ENCODE results near the gene C11orf68.

The C11orf68 gene

DNA sequence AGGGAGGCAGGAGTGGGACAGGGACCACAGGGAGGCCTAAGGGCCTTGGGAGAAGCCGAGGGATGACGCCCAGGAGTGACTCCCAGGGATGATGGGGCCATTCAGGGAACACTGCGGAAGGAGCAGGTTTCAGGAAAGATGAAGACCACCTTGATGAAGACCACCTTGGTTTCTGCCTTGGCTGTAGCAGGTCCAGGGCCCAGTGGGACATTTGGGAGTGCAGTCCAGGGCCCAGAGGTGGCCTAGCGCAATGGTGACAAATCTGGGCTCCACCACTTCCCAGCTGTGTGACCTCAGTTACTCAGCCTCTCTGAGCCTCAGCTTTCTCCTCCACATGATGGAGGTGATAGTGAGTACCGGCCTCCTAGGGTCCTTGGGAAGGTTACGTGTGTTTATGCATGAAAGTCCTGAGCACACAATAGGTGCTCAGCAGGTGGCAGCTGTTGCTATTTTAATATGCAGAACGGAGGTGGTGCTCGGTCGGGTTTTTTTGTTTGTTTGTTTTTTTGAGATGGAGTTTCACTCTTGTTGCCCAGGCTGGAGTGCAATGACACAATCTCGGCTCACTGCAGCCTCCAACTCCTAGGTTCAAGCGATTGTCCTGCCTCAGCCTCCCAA lies 27.2 kb upstream of the C11orf68 start:
- TF ChIP-seq, protein P1, sequence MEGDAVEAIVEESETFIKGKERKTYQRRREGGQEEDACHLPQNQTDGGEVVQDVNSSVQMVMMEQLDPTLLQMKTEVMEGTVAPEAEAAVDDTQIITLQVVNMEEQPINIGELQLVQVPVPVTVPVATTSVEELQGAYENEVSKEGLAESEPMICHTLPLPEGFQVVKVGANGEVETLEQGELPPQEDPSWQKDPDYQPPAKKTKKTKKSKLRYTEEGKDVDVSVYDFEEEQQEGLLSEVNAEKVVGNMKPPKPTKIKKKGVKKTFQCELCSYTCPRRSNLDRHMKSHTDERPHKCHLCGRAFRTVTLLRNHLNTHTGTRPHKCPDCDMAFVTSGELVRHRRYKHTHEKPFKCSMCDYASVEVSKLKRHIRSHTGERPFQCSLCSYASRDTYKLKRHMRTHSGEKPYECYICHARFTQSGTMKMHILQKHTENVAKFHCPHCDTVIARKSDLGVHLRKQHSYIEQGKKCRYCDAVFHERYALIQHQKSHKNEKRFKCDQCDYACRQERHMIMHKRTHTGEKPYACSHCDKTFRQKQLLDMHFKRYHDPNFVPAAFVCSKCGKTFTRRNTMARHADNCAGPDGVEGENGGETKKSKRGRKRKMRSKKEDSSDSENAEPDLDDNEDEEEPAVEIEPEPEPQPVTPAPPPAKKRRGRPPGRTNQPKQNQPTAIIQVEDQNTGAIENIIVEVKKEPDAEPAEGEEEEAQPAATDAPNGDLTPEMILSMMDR (IDR thresholded peaks at IDR 0.05; ENCODE audit: low read depth, low read length), result no peak
- Histone ChIP-seq H3K9me3 (no peaks in the 10 kb centered on the region), H3K4me3 (ENCODE audit: low read depth, low read length) (no peak overlapping the region), H3K36me3 (no peaks in the 10 kb centered on the region), H3K27me3 (no peaks in the 10 kb centered on the region), H3K4me1 (no peaks in the 10 kb centered on the region)
- no peak for DNase-seq

DNA sequence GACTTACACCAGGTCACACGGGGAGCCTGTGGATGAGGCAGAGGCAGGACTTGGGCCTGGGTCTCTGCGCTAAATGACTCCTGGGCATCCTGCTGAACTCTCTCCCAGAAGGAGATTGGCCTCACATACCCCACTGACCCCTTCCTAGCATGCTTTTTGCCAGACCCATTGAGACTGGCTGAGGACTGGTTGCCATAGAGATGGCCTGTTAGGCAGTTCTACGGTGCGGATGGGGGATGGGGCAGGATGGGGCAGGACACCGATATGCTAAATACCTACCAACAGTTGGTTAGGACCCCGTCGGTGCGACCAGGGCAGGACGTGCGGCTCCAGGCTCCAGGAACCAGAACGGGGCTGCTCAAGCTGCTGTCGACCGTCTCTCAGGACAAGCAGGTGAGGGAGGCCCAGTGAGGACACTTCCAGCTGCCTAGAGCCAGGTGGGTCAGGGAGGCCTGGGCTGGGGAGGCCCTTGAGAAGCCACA lies 26.6 kb upstream of the C11orf68 start, which contains the start of gene TSGA10IP:
TSGA10IP (plus strand) TSS at position 51 of the 482 bp plus-strand sequence; CDS start at position 247, 196 bp downstream.
- TF ChIP-seq, protein P1 (IDR thresholded peaks at IDR 0.05; ENCODE audit: low read depth, low read length), result no peak
- no peak within 1 kb of the TSS for H3K4me3 ChIP-seq (ENCODE audit: low read depth, low read length)
- no peak for DNase-seq

DNA sequence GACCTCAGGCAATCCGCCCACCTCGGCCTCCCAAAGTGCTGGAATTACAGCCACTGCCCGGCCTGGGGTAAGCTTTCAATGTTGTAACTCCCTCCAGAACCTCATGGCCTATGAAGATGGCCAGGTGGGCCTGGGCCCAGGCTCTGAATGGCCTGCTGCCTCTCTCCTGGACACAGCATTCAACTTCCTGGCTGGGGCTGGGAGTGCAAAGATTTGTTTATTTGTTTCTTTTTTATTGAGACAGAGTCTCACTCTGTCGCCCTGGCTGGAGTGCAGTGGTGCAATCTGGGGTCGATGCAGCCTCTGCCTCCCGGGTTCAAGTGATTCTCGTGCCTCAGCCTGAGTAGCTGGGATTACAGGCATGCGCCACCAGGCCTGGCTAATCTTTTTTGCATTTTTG lies 25.9 kb upstream of the C11orf68 start:
- no peak for DNase-seq
- TF ChIP-seq, protein P1 (IDR thresholded peaks at IDR 0.05; ENCODE audit: low read depth, low read length), result no peak
- H3K4me3 ChIP-seq (ENCODE audit: low read depth, low read length), result no peak overlapping the region
- no peaks in the 10 kb centered on the region for H3K27me3 ChIP-seq
- no peaks in the 10 kb centered on the region for H3K36me3 ChIP-seq
- no peaks in the 10 kb centered on the region for H3K9me3 ChIP-seq
- H3K4me1 ChIP-seq, result no peaks in the 10 kb centered on the region

More for the DNA sequence above, 26.6 kb upstream of the C11orf68 start, which contains the start of gene TSGA10IP:
- no peaks in the 10 kb centered on the region for H3K27me3 ChIP-seq
- H3K9me3 ChIP-seq, result no peaks in the 10 kb centered on the region
- H3K4me1 ChIP-seq, result no peaks in the 10 kb centered on the region
- H3K36me3 ChIP-seq, result no peaks in the 10 kb centered on the region

DNA sequence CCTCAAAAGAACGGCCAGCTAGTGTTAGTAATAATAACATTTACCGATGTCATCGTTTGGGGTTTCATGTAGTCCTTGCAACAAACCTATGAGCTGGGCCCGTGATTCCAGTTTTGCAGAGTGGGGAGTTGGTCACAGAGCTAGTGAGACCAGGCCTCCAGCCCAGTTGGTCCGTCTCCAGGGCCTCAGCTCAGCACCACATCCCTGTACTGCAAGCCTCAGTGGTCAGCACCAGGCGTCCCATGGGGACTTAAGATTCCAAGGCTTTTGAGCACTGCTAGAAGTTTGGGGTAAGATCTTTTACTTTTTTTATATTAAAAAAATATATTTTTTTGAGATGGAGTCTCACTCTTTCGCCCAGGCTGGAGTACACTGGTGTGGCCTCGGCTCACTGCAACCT lies 25.3 kb upstream of the C11orf68 start:
- TF ChIP-seq, protein P1 (IDR thresholded peaks at IDR 0.05; ENCODE audit: low read depth, low read length), result no peak
- no peaks in the 10 kb centered on the region for H3K9me3 ChIP-seq
- H3K27me3 ChIP-seq, result no peaks in the 10 kb centered on the region
- H3K36me3 ChIP-seq, result no peaks in the 10 kb centered on the region
- H3K4me1 ChIP-seq, result no peaks in the 10 kb centered on the region
- DNase-seq, result no peak
- H3K4me3 ChIP-seq (ENCODE audit: low read depth, low read length), result no peak overlapping the region

DNA sequence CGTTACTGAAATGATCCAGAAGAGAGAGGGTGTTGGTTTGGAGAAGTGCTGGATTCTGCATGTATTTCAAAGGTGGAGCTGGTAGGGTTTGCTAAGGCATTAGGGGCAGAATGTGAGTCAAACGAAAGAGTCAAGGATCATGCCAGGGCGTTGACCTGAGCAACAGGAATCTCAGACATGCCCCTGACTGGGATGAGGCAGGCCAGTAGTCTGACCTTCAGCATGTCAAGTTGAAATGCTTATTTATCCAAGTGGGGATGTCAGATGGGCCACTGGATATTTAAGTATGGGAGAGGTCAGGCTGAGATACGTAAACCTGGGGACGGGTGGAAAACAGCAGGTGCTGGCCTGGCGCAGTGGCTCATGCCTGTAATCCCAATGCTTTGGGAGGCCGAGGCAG lies 23.7 kb upstream of the C11orf68 start:
- TF ChIP-seq, protein P1 (IDR thresholded peaks at IDR 0.05; ENCODE audit: low read depth, low read length), result no peak
- H3K9me3 ChIP-seq, result no peaks in the 10 kb centered on the region
- H3K36me3 ChIP-seq, result no peaks in the 10 kb centered on the region
- no peak for DNase-seq
- no peaks in the 10 kb centered on the region for H3K4me1 ChIP-seq
- H3K27me3 ChIP-seq, result no peaks in the 10 kb centered on the region
- no peak overlapping the region for H3K4me3 ChIP-seq (ENCODE audit: low read depth, low read length)

DNA sequence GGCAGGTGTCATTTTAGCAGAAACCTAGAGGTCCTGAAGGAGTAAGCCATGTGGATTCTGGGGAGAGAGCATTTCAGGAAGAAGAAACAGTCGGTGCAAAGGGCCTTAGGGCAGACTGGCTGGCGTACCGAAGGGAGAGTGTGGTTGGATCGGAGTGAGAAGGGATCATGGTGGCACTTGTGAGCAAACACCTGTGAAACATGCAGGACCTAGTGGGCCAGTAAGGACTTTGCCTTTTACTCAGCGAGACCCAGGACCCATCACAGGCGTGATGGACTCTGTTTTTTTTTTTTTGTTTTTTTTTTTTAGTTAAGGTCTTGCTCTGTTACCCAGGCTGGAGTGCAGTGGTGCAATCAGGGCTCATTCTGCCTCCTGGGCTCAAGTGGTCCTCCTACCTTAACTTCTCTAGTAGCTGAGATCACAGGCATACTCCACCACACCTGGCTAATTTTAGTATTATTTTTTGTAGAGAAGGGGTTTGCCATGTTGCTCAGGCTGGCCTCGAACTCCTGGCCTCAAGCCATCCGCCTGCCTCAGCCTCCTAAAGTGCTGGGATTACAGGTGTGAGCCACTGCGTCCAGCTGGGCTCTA lies 23.0 kb upstream of the C11orf68 start:
- Histone ChIP-seq H3K4me1 (no peaks in the 10 kb centered on the region), H3K36me3 (no peaks in the 10 kb centered on the region), H3K9me3 (no peaks in the 10 kb centered on the region), H3K27me3 (no peaks in the 10 kb centered on the region), H3K4me3 (ENCODE audit: low read depth, low read length) (no peak overlapping the region)
- DNase-seq, result no peak
- TF ChIP-seq, protein P1 (IDR thresholded peaks at IDR 0.05; ENCODE audit: low read depth, low read length), result no peak
